ENCODE data around the gene ME3. TPM values are rescaled to one million over a fixed set of nuclear protein-coding genes. Genes with fewer than 3 reads are reported as not detected.

ME3 gene
- total RNA-seq, 1 donor from 2014 or later = 28.5 TPM

GRCh38 chr11:86625544-86625943 is 46.9 kb downstream of the ME3 start:
- Histone ChIP-seq H3K4me1 (peaks cover 52% of the 10 kb centered on the region), H3K27me3 (no peaks in the 10 kb centered on the region), H3K36me3 (no peaks in the 10 kb centered on the region), H3K9me3 (no peaks in the 10 kb centered on the region), H3K4me3 (no peak overlapping the region), H3K27ac (peak overlapping the region; percentile 65)
- intact Hi-C loops (cut with DNase I) = loop anchor here (10.0 kb wide), 1 partner anchor 49 kb away; the partner anchor contains the start of gene ME3
- DNase-seq (ENCODE audit: extremely low spot score in 2 of 2) = no peak
- no peak for TF ChIP-seq POLR2A (IDR thresholded peaks at IDR 0.05)
- TF ChIP-seq POLR2AphosphoS5 (IDR thresholded peaks at IDR 0.05; ENCODE audit: insufficient read depth in 1 of 2, low read depth in 1 of 2) = no peak
- no peak for TF ChIP-seq CTCF (IDR thresholded peaks at IDR 0.05)

DNA sequence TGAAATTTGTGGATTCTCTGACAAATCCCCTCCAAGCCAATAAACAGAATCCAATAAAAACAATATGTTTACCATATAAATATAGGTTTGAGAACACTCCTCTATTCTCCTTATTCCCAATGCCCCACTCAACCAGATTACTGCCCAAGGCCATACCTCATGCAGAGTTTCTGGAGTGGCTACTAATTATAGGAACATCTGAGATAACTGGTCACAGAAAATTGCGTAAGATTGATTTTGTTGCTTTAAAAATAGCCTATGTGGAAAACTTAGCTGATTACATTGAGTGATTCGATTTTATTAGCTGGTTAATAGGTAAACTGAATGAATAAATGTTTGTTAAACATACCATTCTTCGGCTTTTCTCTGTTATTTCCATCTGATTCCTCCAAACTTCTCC is 48.0 kb downstream of the ME3 start:
- H3K4me1 ChIP-seq = peaks cover 41% of the 10 kb centered on the region

GRCh38 chr11:86623736-86624135 is 48.7 kb downstream of the ME3 start:
- intact Hi-C loops (cut with DNase I) = loop anchor here (10.0 kb wide), 1 partner anchor 51 kb away; the partner anchor contains the start of gene ME3
- no peaks in the 10 kb centered on the region for H3K27me3 ChIP-seq
- H3K4me1 ChIP-seq = peaks cover 37% of the 10 kb centered on the region
- H3K27ac ChIP-seq = peak overlapping the region; percentile 65
- DNase-seq (ENCODE audit: extremely low spot score in 2 of 2) = no peak
- no peaks in the 10 kb centered on the region for H3K9me3 ChIP-seq
- no peak for TF ChIP-seq CTCF (IDR thresholded peaks at IDR 0.05)
- H3K36me3 ChIP-seq = no peaks in the 10 kb centered on the region
- H3K4me3 ChIP-seq = no peak overlapping the region

More for the DNA sequence above, 48.0 kb downstream of the ME3 start:
- TF ChIP-seq POLR2A (IDR thresholded peaks at IDR 0.05) (no peak), CTCF (IDR thresholded peaks at IDR 0.05) (no peak), POLR2AphosphoS5 (IDR thresholded peaks at IDR 0.05; ENCODE audit: insufficient read depth in 1 of 2, low read depth in 1 of 2) (no peak)
- DNase-seq (ENCODE audit: extremely low spot score in 2 of 2) = no peak
- intact Hi-C loops (cut with DNase I) = loop anchor here (10.0 kb wide), 1 partner anchor 50 kb away; the partner anchor contains the start of gene ME3
- no peaks in the 10 kb centered on the region for H3K9me3 ChIP-seq
- H3K36me3 ChIP-seq = no peaks in the 10 kb centered on the region
- H3K27ac ChIP-seq = peak overlapping the region; percentile 65
- no peaks in the 10 kb centered on the region for H3K27me3 ChIP-seq
- H3K4me3 ChIP-seq = no peak overlapping the region

DNA sequence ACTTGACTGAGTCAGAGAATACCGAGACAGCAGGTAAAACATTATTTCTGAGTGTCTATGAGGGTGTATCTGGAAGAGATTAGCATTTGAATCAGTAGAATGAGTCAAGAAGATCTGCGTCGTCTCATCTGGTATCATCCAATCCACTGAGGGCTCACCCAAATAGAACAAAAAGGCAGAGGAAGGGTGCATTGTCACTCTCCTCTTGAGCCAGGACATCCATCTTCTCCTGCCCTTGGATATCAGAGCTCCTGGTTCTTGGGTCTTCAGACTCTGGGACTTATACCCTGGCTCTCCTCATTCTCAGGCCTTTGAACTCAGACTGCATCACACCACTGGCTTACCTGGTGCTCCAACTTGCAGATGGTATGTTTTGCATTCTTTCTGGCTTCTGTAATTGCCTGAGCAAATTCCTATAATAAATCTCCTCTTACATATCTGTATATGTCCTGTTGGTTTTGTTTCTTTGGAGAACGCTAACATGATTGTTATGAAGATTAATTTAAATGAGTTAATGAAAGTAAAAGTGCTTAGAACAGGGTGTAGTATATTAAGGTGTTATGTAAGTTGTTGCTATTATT is 49.3 kb downstream of the ME3 start:
- intact Hi-C loops (cut with DNase I) = loop anchor here (10.0 kb wide), 1 partner anchor 52 kb away; the partner anchor contains the start of gene ME3
- H3K36me3 ChIP-seq = no peaks in the 10 kb centered on the region
- DNase-seq (ENCODE audit: extremely low spot score in 2 of 2) = no peak
- H3K27ac ChIP-seq = peak overlapping the region; percentile 68
- peaks cover 31% of the 10 kb centered on the region for H3K4me1 ChIP-seq
- no peaks in the 10 kb centered on the region for H3K27me3 ChIP-seq
- no peak overlapping the region for H3K4me3 ChIP-seq
- no peak for TF ChIP-seq POLR2AphosphoS5 (IDR thresholded peaks at IDR 0.05; ENCODE audit: insufficient read depth in 1 of 2, low read depth in 1 of 2)
- no peak for TF ChIP-seq POLR2A (IDR thresholded peaks at IDR 0.05)
- TF ChIP-seq CTCF (IDR thresholded peaks at IDR 0.05) = no peak
- no peaks in the 10 kb centered on the region for H3K9me3 ChIP-seq

- H3K36me3 ChIP-seq = no peaks in the 10 kb centered on the region
These were observed 50.6 kb downstream of the ME3 start for GRCh38 chr11:86621854-86622253.

More at GRCh38 chr11:86621854-86622253, 50.6 kb downstream of the ME3 start:
- Histone ChIP-seq H3K4me1 (peaks cover 26% of the 10 kb centered on the region), H3K4me3 (no peak overlapping the region), H3K27ac (peak overlapping the region; percentile 68), H3K27me3 (no peaks in the 10 kb centered on the region), H3K9me3 (no peaks in the 10 kb centered on the region)
- intact Hi-C loops (cut with DNase I) = loop anchor here (10.0 kb wide), 1 partner anchor 53 kb away; the partner anchor contains the start of gene ME3
- DNase-seq (ENCODE audit: extremely low spot score in 2 of 2) = no peak
- TF ChIP-seq POLR2A (IDR thresholded peaks at IDR 0.05) (no peak), POLR2AphosphoS5 (IDR thresholded peaks at IDR 0.05; ENCODE audit: insufficient read depth in 1 of 2, low read depth in 1 of 2) (no peak), CTCF (IDR thresholded peaks at IDR 0.05) (no peak)

Measured in vagina (tissue), 2 donors.